ENCODE measurements around the gene R3HDM1.
"Not testable (repeated sequence)": the region's sequence is repeated elsewhere in the genome, so short reads cannot be mapped to it uniquely, and the experiment has no call there.

Gene R3HDM1

GRCh38 chr2:135573620-135574019 lies 42.3 kb downstream of the R3HDM1 start:
- DNase-seq: no peak

- no peak for DNase-seq
Measured at GRCh38 chr2:135581282-135581681, 50.0 kb downstream of the R3HDM1 start.

DNA sequence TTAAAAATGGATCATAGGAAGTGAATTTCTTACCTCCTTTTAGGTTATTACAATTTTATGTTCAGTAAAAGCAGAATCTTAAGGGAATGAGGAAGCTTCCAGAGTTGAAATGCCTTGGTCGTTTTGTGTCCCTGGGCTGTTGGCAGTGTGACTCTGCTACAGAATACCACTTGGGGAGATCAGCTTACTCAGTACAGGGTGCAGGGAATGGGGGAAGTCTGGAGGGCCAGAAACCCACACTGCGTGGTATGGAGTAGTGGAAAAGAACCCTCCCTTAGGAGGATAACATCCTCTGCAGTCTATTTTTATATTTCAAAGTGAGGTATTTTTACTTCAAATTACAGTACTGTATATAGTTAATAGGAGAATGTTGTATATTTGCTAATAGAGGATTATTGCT lies 51.1 kb downstream of the R3HDM1 start:
- DNase-seq: no peak

GRCh38 chr2:135585586-135585985 lies 54.3 kb downstream of the R3HDM1 start:
- DNase-seq: no peak

DNA sequence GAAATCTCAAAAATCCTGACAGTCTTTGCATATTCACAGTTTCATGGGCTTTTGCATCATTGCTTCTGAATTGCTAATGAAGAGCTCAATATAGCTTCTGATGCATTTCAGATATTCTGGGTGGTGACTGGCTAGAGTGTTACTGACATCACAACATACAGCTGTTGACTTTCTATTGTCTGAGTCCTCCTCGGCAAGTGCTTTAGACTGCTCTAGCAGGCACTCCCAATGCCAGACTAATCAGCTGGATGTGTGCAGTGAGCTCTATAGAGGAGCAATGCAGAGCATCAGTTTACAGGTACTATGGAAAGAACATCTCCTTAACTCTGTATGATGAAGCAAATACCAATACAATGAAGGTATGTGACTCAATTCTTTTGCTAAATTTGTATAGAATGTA lies 54.9 kb downstream of the R3HDM1 start:
- no peak for DNase-seq

GRCh38 chr2:135587958-135588357 lies 56.7 kb downstream of the R3HDM1 start:
- DNase-seq: no peak

GRCh38 chr2:135590619-135591260 lies 59.5 kb downstream of the R3HDM1 start:
- no peak for DNase-seq

- DNase-seq: no peak
Measured at GRCh38 chr2:135600915-135601314, 69.6 kb downstream of the R3HDM1 start.

GRCh38 chr2:135603543-135603942 lies 72.3 kb downstream of the R3HDM1 start:
- no peak for DNase-seq

DNA sequence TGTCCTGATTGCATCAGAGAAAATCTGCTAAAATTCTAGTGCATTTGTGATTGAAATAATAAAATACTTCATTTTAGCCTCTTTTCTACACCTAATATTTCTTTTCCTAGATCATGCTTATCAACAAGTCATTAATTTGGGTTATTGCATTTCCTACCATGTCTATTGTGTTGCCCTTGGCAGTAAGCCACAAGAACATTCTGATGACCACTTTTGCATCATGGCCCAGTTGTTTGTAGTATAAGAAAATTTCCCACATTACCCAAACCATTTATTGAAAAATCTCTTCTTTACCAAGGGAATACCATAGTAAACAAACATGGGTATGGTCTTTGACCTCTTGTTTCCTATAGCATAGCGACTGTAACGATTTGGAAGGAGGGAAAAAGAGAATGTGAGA lies 76.3 kb downstream of the R3HDM1 start:
- no peak for DNase-seq

DNA sequence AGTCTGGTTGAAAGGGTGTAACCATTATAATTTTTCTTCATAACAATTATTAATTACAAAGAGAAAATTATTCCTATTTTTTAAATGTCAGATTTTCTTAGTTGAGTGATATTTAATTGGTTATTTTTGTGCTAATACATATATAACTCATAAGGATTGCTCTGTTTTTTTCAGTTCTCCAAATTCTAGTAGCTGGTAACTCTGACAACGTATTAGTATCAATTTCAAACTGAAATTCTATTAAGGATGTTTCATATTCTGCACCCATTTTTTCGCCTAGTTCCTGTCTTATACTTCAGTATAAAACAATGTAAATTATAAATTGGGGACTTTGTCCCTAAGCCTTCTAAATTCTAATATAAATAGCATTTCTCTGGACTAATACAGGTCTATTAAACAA lies 81.0 kb downstream of the R3HDM1 start:
- no peak for DNase-seq

DNA sequence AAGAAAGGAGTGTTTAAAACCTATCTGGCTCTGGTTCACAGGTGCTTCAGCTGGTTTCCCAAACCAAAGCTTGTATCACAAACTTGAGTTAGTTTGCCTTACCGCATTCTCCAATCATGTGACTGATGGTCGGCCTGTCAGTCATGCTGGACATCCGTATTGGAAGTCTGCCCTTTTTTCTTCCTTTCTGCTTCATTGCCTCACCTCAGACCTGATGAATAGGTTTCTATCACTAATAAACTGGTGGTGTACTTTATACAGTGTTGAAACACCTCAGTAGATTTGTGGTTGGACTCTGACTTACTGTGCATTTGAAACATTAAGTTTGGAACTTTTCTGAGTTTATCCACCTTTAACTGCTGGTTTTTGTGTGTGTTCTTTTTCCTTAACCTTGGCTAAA lies 84.1 kb downstream of the R3HDM1 start:
- DNase-seq: no peak

GRCh38 chr2:135617501-135618015 lies 86.3 kb downstream of the R3HDM1 start:
- no peak for DNase-seq

DNA sequence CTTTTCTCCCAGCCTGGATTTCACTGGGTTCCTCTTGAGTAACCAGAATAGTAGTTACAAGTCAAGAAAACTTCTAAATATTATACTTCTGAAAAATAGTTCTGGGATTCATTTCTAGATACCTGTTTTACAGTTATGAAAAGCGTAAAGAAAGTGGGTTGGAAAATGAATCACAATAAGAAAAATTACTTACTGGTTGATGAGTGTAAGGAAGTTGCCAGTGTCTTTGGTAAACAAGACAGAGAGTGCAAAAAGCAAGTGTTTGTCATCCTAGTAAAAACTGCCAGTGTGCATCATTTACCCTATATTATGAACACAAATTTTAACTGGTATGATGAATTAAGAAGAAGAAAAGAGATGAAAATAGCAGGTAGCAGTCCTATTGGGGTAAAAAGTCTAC lies 88.9 kb downstream of the R3HDM1 start:
- DNase-seq: no peak

DNA sequence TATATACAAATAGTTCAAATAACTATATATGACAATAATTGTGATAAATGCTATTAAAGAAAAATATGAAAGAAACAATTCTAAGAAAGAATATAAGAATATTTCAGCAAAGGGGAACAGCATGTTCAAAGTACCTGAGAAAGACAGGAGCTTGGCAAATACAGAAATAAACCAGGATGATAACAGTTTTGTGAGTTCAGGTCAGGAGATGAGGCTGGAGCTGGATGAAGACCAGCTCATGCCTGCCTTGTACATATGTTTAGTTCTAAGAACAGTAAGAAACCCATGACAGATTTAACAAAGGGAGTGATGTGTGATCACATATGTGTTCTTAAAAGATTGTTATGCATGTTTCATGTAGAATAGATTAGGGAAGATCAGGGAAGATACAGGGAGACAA lies 98.2 kb downstream of the R3HDM1 start:
- no peak for DNase-seq

- DNase-seq: not testable (repeated sequence)
Measured at GRCh38 chr2:135630034-135630433, 98.8 kb downstream of the R3HDM1 start.

DNA sequence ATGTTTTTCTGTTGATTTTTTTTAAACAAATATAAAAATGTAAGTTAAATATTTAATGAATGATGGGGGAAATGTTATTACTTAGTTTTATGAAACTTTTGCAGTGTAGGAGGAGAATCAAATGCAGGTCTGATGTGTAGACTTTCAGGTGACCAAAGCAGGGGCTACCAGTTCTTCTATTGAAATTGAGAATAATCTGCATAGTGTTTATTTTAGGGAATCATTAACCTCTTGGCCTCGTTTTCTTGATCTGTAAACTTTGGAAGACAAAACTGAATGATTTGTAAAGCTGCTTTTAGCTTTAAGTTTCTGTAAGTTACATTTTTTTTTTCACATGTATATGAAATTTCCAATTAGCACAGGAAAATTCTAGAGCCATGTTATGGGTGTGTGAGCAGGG lies 99.2 kb downstream of the R3HDM1 start:
- no peak for DNase-seq

GRCh38 chr2:135633582-135633981 lies 102.3 kb downstream of the R3HDM1 start:
- DNase-seq: no peak

- no peak for DNase-seq
Measured at GRCh38 chr2:135635212-135635835, 104.0 kb downstream of the R3HDM1 start.

GRCh38 chr2:135636982-135637381 lies 105.7 kb downstream of the R3HDM1 start:
- no peak for DNase-seq

GRCh38 chr2:135637456-135638087 lies 106.3 kb downstream of the R3HDM1 start:
- DNase-seq: no peak

GRCh38 chr2:135638825-135639224 lies 107.5 kb downstream of the R3HDM1 start:
- no peak for DNase-seq

DNA sequence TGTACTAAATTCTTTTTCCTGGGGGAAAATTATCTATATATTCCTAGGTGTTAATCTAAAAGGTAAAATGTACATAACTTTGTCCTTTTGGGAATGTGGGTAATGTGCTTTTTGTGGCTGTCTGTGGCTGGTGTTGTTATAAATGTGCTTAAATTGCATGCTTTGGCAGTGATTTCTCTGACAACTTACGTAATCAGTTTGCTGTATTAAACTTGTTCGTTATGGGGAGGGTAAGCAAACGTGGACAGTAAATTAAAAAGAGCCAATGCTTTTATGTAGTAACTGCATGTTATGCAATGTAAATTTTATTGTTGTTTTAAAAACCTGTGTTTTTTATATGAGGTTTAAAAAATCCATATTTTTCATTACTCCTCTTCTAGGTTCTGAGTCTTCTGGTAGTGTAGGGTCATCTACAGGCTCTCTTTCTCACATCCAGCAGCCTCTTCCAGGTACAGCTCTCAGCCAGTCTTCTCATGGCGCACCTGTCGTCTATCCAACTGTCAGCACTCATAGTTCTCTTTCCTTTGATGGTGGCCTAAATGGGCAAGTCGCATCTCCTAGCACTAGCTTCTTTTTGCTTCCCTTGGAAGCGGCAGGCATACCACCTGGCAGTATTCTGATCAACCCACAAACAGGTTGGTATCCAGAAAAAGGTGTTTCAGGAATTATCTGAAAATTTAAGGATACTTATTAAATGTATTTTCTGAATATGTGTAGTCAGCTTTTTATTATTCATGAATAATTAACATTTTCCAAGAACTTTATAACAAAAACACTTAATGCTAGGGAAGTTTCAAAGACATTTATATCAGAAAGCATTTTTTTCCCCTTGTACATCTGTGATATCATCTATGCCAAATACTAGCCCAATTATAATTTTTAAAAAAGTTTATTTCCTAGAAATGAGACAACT lies 110.1 kb downstream of the R3HDM1 start:
- no peak for DNase-seq
